HG03159 (cell line): ENCODE data around the gene TNFRSF1B.

Source experiments
- ATAC-seq: cut with Tn5 transposase; IDR thresholded peaks from one replicate; pipeline ENCODE4 v1.9.1; 2021; ENCODE audit warnings: mild to moderate bottlenecking, moderate library complexity; ENCODE audit not compliant: unreplicated experiment

The TNFRSF1B gene

GRCh38 chr1:12141163-12141850, 25.5 kb upstream of the TNFRSF1B start:
- ATAC-seq: no peak

- ATAC-seq: no peak
Measured at GRCh38 chr1:12142141-12142823, 24.5 kb upstream of the TNFRSF1B start.

- ATAC-seq: no peak
Measured at GRCh38 chr1:12142891-12143630, 23.7 kb upstream of the TNFRSF1B start.

- ATAC-seq: no peak
Measured at GRCh38 chr1:12143631-12144155, 23.1 kb upstream of the TNFRSF1B start.

- no peak for ATAC-seq
Measured at GRCh38 chr1:12144236-12144635, 22.6 kb upstream of the TNFRSF1B start.

GRCh38 chr1:12144969-12145368, 21.8 kb upstream of the TNFRSF1B start:
- no peak for ATAC-seq

GRCh38 chr1:12145616-12146342, 21.0 kb upstream of the TNFRSF1B start:
- no peak for ATAC-seq

GRCh38 chr1:12146343-12147112, 20.3 kb upstream of the TNFRSF1B start:
- ATAC-seq: no peak

GRCh38 chr1:12147201-12147701, 19.5 kb upstream of the TNFRSF1B start:
- ATAC-seq: no peak

GRCh38 chr1:12148160-12148957, 18.4 kb upstream of the TNFRSF1B start:
- no peak for ATAC-seq

GRCh38 chr1:12148958-12149790, 17.6 kb upstream of the TNFRSF1B start:
- ATAC-seq: no peak

- ATAC-seq: no peak
Measured at GRCh38 chr1:12149791-12150175, 17.0 kb upstream of the TNFRSF1B start.

GRCh38 chr1:12150456-12151200, 16.2 kb upstream of the TNFRSF1B start:
- no peak for ATAC-seq

- no peak for ATAC-seq
Measured at GRCh38 chr1:12151465-12151864, 15.3 kb upstream of the TNFRSF1B start.

GRCh38 chr1:12152113-12152891, 14.5 kb upstream of the TNFRSF1B start:
- ATAC-seq: peak; percentile 68

- ATAC-seq: no peak
Measured at GRCh38 chr1:12153181-12153785, 13.5 kb upstream of the TNFRSF1B start.
